HG03103 (cell line): ENCODE measurements around the gene SNRK.

Experiments
- ATAC-seq: cut with Tn5 transposase; IDR thresholded peaks from one replicate; pipeline ENCODE4 v1.9.1; 2021; ENCODE audit warnings: low read depth; ENCODE audit not compliant: unreplicated experiment

Gene SNRK

GRCh38 chr3:43286115-43286840 lies at the start of gene SNRK:
Gene SNRK, plus strand, starts transcription at chr3:43286540. Its CDS starts 16,664 bp downstream, at chr3:43303204.
- peak; percentile 68 for ATAC-seq

GRCh38 chr3:43238801-43239200 lies 47.5 kb upstream of the SNRK start:
- no peak for ATAC-seq

GRCh38 chr3:43239755-43240154 lies 46.6 kb upstream of the SNRK start:
- ATAC-seq = no peak

GRCh38 chr3:43243590-43244587 lies 42.5 kb upstream of the SNRK start:
- ATAC-seq = no peak

GRCh38 chr3:43244694-43245093 lies 41.6 kb upstream of the SNRK start:
- ATAC-seq = no peak

GRCh38 chr3:43246976-43247375 lies 39.4 kb upstream of the SNRK start:
- ATAC-seq = no peak

- ATAC-seq = no peak
Observed at GRCh38 chr3:43247561-43248184, 38.7 kb upstream of the SNRK start.

GRCh38 chr3:43248185-43248583 lies 38.2 kb upstream of the SNRK start:
- ATAC-seq = no peak

GRCh38 chr3:43248973-43249372 lies 37.4 kb upstream of the SNRK start:
- no peak for ATAC-seq

GRCh38 chr3:43249405-43249804 lies 36.9 kb upstream of the SNRK start:
- no peak for ATAC-seq

GRCh38 chr3:43253294-43253693 lies 33.0 kb upstream of the SNRK start:
- no peak for ATAC-seq

GRCh38 chr3:43254125-43254524 lies 32.2 kb upstream of the SNRK start:
- no peak for ATAC-seq

GRCh38 chr3:43255662-43256061 lies 30.7 kb upstream of the SNRK start:
- ATAC-seq = no peak

GRCh38 chr3:43256714-43257461 lies 29.5 kb upstream of the SNRK start:
- no peak for ATAC-seq

GRCh38 chr3:43257850-43258249 lies 28.5 kb upstream of the SNRK start:
- ATAC-seq = no peak

GRCh38 chr3:43259626-43260025 lies 26.7 kb upstream of the SNRK start:
- ATAC-seq = no peak

- ATAC-seq = no peak
Observed at GRCh38 chr3:43260412-43260811, 25.9 kb upstream of the SNRK start.

GRCh38 chr3:43262194-43262593 lies 24.1 kb upstream of the SNRK start:
- no peak for ATAC-seq

GRCh38 chr3:43266451-43266850 lies 19.9 kb upstream of the SNRK start:
- ATAC-seq = no peak

- ATAC-seq = no peak
Observed at GRCh38 chr3:43266995-43267394, 19.3 kb upstream of the SNRK start.
